NCI-H2171 treated with DMSO at 0.1 percent for 48 hours (cell line): ENCODE measurements around the gene DCXR.

Source experiments
- DNase-seq: peaks from one replicate; lab custom pipeline; 2025; lab: John Stamatoyannopoulos, UW

DCXR gene

DNA sequence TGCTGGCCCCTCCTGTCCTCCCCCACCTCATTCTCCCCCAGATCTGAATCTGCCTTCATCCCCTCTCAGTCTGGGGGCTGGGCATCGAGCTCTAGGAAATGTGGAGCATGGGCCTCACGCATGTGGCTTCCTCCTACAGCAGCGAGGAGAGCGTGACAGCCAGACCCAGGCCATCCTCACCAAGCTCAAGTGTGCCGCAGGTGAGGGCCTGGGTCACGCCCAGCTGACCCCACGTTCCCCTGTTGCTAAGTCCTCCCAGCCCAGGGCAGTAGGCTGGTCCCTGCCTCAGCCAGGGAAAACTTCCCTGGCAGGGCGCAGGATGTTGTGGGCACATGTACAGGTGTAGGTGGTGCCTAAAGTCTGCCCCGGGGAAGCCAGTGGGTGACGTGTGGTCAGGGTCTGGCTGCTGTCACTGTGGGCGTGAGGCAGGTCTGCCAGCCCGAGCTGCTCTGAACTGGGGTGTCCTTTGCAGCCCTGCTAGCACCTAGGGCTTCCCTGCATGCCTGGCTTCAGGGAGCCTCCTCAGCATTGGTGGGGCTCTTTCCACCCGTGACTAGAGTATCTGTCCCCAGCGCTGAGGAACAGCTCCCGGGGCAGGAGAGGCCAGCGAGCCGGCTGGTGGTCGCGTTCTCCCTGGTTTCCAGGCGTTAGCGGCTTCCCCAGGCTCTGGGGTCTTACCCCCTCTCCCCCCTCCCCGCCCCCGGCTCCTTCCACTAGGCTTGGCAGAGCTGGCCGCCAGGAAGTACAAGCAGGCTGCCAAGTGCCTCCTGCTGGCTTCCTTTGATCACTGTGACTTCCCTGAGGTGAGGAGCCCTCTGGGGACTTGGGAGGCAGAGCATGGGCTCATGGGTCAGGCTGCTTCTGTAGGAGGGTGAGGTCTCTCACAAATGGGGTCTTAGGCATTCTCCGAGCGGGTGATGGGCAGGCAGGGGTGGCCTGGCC is 17.8 kb upstream of the DCXR start:
- no peak for DNase-seq

GRCh38 chr17:82054351-82055022 is 17.0 kb upstream of the DCXR start:
- no peak for DNase-seq

DNA sequence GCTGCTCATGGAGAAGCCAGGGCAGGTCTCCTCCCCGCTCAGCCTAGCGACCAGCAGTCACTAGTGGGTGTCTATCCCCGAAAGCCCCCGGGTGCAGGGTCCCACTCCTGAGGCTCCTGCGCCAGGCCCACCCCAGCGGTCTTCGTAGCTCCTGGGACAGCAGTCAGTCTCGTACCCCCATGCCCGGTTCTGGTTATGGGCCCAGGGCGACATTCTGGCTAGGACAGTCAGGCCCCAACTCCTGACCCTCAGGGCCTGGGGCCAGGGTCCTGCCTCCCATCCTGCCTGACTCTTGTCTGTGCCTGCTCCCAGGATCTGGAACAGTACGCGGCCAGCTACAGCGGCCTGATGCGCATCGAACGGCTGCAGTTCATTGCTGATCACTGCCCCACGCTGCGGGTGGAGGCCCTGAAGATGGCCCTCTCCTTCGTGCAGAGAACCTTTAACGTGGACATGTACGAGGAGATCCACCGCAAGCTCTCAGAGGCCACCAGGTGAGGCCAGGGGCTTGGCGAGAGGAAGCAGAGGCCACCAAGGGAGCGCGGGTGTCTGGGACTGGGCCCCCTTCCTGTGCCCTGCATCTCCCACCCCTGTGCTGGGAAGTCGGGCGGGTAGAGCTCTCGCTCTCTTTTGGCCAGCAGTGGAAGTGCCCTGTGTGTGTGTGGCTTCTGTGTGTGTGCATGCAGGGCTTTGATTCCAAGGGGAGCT is 16.2 kb upstream of the DCXR start:
- no peak for DNase-seq

DNA sequence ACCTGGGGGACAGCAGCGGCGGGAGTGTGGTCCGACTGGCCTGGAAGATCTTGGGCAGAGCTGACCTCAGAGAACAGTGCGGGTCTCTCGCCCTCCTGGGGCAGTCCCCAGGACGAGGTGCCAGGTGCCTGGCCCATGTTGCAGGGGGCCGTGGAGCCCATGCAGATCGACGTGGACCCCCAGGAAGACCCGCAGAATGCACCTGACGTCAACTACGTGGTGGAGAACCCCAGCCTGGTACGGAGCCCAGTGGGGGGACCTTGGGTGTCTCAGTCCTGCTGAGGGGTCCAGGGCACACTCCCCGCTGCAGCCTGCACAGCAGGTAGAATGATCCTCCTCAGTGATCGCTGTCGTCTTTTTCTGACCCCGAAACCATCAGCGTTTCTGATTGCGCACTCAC is 15.6 kb upstream of the DCXR start:
- DNase-seq = no peak

- no peak for DNase-seq
These were observed 15.2 kb upstream of the DCXR start for GRCh38 chr17:82052638-82053059.

GRCh38 chr17:82051776-82052637 is 14.5 kb upstream of the DCXR start, which contains the start of the genes GPS1 and RFNG:
GPS1 (plus strand) TSS chr17:82051898; CDS start chr17:82051932, 34 bp downstream.
RFNG (minus strand) TSS chr17:82051811; CDS start chr17:82051766, 45 bp downstream.
- peak; percentile 59 for DNase-seq

- no peak for DNase-seq
These were observed 13.5 kb upstream of the DCXR start for GRCh38 chr17:82050761-82051641.

DNA sequence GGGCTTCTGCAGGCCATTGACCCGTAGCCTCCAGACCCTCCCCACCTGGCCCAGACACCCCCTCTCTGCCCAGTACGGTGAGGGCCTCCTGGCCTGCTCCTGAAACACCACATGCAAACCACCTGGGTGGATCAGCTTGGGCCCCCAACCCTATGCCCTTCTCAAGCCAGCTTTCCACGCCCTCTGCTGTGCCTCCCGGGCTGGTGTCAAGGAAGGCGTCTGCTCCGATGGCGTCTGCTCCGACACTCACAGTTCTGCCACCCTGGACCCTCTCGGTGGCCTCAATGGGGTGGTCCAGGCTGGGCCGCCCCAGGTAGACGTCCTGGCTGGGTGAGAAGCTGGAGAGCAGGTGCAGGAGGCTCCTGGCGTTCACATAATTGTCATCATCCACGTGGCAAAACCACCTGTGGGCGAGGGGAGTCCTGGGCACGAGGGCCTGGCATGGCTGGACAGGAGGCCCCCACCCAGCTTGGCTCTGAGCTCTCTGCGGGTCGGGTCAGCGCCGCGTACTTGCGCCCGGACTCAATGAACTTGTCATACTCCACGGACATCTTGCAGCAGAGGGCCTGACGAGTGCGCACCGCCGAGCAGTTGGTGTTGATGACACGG is 12.8 kb upstream of the DCXR start:
- no peak for DNase-seq

DNA sequence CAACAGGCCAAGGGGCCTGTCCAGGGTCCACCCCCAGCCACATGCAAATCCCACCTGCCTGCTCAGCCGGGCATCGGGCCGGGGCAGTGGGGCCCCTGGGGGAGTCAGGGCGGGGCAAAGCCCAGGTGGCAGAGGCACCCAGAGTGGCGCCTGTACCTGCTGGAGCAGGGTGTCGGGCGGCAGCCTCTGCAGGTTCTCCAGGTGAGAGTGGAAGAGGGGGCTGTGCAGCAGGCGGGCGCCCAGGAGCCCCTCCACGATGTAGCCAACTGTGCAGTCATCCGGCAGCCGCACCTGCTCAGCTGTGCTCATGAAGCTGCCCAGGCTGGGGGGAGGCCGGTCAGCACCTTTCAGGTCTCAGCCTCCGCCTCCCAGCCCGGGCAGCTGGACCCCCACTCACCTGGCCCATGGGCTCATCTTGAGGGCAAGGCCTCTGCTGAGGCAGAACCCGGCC is 12.0 kb upstream of the DCXR start:
- no peak for DNase-seq

DNA sequence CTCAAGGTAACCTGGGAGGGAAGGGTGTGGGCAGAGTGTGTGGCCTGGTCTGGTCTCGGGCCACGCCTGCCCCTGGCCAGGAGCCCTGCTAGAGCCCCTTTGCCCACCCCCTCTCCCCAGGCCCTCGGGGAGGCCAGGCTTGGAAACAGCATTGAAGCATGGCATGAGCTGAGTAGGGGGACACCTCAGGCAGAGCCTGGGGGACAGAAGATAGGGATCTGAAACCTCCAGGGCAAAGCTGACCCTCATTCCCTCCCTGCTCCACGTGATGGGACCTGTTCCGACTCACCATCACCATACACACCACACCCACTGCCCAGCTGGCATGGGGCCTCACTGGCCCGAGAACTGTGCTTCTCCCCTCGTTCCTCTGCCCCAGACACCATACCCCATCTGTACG is 11.6 kb upstream of the DCXR start:
- DNase-seq = no peak

GRCh38 chr17:82048571-82048971 is 11.1 kb upstream of the DCXR start:
- no peak for DNase-seq

DNA sequence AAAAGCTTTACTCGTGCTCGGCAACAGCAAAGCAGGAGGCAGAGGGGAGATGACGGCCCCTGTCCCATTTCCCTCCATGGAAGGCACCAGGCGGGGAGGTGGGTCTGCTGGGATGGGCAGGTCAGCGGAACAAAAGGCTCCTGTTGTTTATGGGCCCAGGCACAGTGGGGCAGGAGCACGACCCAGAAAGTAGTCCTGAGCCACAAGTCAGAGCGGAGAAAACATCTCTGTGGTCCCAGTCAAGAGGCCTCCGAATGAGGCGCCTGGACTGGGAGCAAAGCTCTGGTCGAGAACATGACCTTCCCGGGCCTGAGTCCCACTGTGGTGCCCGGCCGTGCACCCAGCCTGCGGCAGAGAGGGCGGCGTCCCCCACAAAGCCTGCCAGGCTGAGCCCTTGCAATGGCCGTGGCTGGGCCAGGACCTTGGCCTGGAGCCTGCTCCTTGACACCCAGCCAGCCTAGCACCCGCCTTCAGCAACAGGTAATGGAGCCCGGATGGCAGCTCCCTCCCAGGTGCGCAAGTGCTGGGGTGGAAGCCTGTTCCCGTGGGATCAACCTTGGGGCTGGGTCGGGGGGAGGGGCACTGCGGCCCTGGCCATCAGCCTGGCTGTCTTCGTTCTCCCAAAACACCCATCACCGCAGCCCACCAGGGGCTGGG is 10.5 kb upstream of the DCXR start:
- DNase-seq = no peak

- no peak for DNase-seq
These were observed 9.9 kb upstream of the DCXR start for GRCh38 chr17:82047379-82047778.

DNA sequence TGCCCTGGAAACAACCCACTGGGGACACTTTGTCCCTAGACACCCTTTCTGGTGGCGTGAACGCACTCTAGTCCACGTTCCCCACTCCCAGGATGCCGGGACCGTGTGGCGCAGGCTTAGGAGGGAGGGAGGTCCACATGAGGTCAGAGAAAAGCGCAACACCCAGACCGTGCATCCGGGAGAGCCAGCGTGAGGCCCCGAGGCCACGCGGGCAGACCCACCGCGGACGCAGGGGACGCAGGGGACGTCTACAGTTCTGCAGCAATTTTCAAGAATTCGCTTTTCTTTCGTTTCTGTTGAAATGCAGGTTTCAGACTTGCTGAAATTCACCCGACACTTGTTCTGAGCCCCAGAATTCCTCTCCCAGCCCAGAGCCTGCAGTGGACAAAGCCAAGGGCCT is 9.4 kb upstream of the DCXR start:
- DNase-seq = no peak

GRCh38 chr17:82045936-82046484 is 8.5 kb upstream of the DCXR start:
- DNase-seq = no peak

GRCh38 chr17:82043507-82043906 is 6.0 kb upstream of the DCXR start:
- no peak for DNase-seq

GRCh38 chr17:82042649-82043048 is 5.2 kb upstream of the DCXR start:
- DNase-seq = no peak

GRCh38 chr17:82041144-82041814 is 3.8 kb upstream of the DCXR start:
- no peak for DNase-seq
